ENCODE data around the gene NEGR1. TPM values are rescaled to one million over a fixed set of nuclear protein-coding genes. Genes with fewer than 3 reads are reported as not detected.

Gene NEGR1
- total RNA-seq, 4 donors from 2014 or later, result 34.5 to 58.8 (median 48.5) TPM

DNA sequence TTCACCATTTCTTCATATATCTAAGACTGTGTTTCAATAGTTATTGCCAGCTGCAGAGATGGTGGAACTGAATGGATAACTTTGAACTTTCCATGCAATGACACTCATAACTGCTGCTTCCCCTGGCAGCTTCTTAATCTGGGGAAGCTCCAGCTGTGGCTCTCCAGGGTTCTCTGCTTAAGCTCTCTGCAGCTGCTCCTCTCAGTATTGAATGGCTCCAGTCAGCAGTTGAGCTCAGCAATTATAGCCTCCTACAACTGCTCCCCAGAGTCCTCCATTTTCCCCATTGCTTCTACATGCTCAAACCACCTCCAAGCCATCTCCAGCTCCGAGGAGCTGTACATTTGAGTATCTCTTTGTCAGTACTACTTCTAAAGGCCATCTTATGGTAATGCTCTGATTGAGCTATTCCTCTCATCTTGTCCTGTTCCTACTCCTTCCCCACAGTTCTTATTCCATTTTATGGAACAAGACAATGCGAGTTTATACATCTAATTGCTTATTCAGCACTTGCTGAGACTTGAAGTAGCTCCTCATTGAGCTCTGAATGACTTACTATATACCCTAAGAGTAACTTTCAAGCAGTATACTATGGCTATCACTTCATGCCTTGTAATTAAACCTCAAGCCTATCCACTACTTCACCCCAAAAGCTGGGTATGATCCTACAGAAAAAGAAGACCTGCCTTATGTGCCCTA lies 362.4 kb downstream of the NEGR1 start:
- Histone ChIP-seq H3K36me3 (no peaks in the 10 kb centered on the region), H3K27me3 (no peaks in the 10 kb centered on the region), H3K27ac (replicated peaks in 1 of 4) (no peak overlapping the region), H3K4me1 (no peaks in the 10 kb centered on the region), H3K9me3 (no peaks in the 10 kb centered on the region), H3K4me3 (no peak overlapping the region)
- TF ChIP-seq POLR2A (IDR thresholded peaks at IDR 0.05; ENCODE audit: low read depth) (no peak), POLR2AphosphoS5 (IDR thresholded peaks at IDR 0.05) (no peak), EP300 (IDR thresholded peaks at IDR 0.05) (no peak)
- TF ChIP-seq, protein P1, sequence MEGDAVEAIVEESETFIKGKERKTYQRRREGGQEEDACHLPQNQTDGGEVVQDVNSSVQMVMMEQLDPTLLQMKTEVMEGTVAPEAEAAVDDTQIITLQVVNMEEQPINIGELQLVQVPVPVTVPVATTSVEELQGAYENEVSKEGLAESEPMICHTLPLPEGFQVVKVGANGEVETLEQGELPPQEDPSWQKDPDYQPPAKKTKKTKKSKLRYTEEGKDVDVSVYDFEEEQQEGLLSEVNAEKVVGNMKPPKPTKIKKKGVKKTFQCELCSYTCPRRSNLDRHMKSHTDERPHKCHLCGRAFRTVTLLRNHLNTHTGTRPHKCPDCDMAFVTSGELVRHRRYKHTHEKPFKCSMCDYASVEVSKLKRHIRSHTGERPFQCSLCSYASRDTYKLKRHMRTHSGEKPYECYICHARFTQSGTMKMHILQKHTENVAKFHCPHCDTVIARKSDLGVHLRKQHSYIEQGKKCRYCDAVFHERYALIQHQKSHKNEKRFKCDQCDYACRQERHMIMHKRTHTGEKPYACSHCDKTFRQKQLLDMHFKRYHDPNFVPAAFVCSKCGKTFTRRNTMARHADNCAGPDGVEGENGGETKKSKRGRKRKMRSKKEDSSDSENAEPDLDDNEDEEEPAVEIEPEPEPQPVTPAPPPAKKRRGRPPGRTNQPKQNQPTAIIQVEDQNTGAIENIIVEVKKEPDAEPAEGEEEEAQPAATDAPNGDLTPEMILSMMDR (IDR thresholded peaks at IDR 0.05), result no peak
- no peak for DNase-seq (ENCODE audit: extremely low spot score)
- intact Hi-C loops (cut with DNase I), result no loop called here
- 95% methylated on average over 2 of the region's 2 CpGs for WGBS

DNA sequence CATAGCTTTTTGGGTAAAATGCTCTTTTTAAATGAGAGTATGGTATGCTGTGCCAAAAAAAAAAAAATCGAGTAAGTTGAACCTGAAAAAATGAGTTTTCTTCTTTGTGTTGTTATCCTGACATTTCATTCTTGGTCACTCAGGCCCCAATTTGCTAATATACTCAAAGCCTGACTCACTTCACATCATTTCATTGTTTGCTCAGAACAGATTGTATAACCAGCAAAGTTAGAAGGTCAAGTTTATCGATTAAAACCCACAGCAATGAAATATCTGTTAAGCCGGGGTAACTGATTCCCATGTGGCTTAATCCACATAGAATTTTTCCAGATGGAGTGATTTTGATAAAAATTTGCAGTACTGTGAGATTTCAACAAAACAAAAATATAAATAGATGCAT lies 363.7 kb downstream of the NEGR1 start:
- 54% methylated on average over 3 of the region's 3 CpGs for WGBS
- TF ChIP-seq, protein P1 (IDR thresholded peaks at IDR 0.05), result no peak
- TF ChIP-seq POLR2AphosphoS5 (IDR thresholded peaks at IDR 0.05) (no peak), EP300 (IDR thresholded peaks at IDR 0.05) (no peak), POLR2A (IDR thresholded peaks at IDR 0.05; ENCODE audit: low read depth) (no peak)
- intact Hi-C loops (cut with DNase I), result no loop called here

DNA sequence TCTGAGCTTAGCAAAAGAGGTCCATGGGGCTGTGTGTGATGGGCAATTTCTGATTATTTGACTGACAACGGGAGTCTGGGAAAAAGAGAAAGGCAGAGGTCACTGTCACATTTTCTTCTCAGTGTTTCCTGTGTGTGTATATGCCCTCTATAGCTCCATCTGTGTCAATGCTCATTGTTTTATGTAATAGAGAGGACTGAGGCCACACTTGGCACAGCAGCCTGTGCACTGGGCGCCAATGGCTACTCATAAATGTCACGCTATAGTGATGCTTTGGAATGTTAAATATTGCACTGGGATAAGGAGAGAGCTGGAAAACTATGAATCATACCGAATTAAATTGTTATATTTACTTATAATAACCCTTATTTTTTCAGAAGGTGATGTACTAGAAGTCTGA lies 365.4 kb downstream of the NEGR1 start:
- TF ChIP-seq, protein P1 (IDR thresholded peaks at IDR 0.05), result no peak
- no peak for TF ChIP-seq POLR2A (IDR thresholded peaks at IDR 0.05; ENCODE audit: low read depth)
- no peak for TF ChIP-seq POLR2AphosphoS5 (IDR thresholded peaks at IDR 0.05)
- no peak for TF ChIP-seq EP300 (IDR thresholded peaks at IDR 0.05)
- no peaks in the 10 kb centered on the region for H3K9me3 ChIP-seq
- H3K4me1 ChIP-seq, result no peaks in the 10 kb centered on the region
- 60% methylated on average over 4 of the region's 4 CpGs for WGBS
- no peak overlapping the region for H3K27ac ChIP-seq (replicated peaks in 1 of 4)
- no peak overlapping the region for H3K4me3 ChIP-seq
- no peaks in the 10 kb centered on the region for H3K27me3 ChIP-seq
- intact Hi-C loops (cut with DNase I), result no loop called here
- no peak for DNase-seq (ENCODE audit: extremely low spot score)
- no peaks in the 10 kb centered on the region for H3K36me3 ChIP-seq

More for the DNA sequence above, 363.7 kb downstream of the NEGR1 start:
- H3K9me3 ChIP-seq, result no peaks in the 10 kb centered on the region
- no peaks in the 10 kb centered on the region for H3K36me3 ChIP-seq
- no peaks in the 10 kb centered on the region for H3K4me1 ChIP-seq
- H3K27ac ChIP-seq (replicated peaks in 1 of 4), result no peak overlapping the region
- H3K27me3 ChIP-seq, result no peaks in the 10 kb centered on the region
- DNase-seq (ENCODE audit: extremely low spot score), result no peak
- no peak overlapping the region for H3K4me3 ChIP-seq

DNA sequence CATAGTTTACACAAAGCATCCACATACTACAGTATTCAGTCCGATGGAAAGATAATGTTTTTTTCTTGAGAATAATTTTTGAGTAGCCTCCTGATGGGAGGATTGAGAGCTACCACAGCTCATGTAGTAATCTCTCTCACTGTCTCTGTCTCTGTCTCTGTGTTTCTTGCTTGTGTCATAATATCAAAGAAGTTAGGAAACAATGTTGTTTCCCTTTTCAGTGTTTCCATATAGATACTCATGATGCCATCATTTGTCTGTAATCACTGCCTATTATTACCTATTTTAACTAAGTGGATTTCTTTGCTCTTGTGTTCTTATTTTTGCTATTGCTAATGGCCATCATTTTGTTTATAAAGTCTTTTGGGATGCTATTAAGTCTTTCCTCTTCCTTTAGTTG lies 367.7 kb downstream of the NEGR1 start:
- WGBS, result 78% methylated on average over 1 of the region's 1 CpG
- no peaks in the 10 kb centered on the region for H3K27me3 ChIP-seq
- no peaks in the 10 kb centered on the region for H3K36me3 ChIP-seq
- no peak for TF ChIP-seq POLR2AphosphoS5 (IDR thresholded peaks at IDR 0.05)
- TF ChIP-seq, protein P1 (IDR thresholded peaks at IDR 0.05), result no peak
- TF ChIP-seq EP300 (IDR thresholded peaks at IDR 0.05), result no peak
- TF ChIP-seq POLR2A (IDR thresholded peaks at IDR 0.05; ENCODE audit: low read depth), result no peak
- H3K4me1 ChIP-seq, result no peaks in the 10 kb centered on the region
- no peak for DNase-seq (ENCODE audit: extremely low spot score)
- H3K4me3 ChIP-seq, result no peak overlapping the region
- intact Hi-C loops (cut with DNase I), result no loop called here
- no peak overlapping the region for H3K27ac ChIP-seq (replicated peaks in 1 of 4)
- H3K9me3 ChIP-seq, result no peaks in the 10 kb centered on the region
